GM11168 (cell line): ENCODE measurements around the gene PAK6.

Experiments
- in situ Hi-C: fragments of 300-500 bp; cut with MboI; formaldehyde crosslinking; loops from one replicate; pipeline ENCODE4 v1.12.0; 2022; ENCODE audit warnings: low sequenced_read_pairs; ENCODE audit not compliant: unreplicated experiment

Gene PAK6

GRCh38 chr15:40253167-40253790 is 14.4 kb downstream of the PAK6 start:
- in situ Hi-C loops, result no loop called here

- in situ Hi-C loops, result no loop called here
Measured at GRCh38 chr15:40254452-40254851, 15.6 kb downstream of the PAK6 start.

- in situ Hi-C loops, result no loop called here
Measured at GRCh38 chr15:40255033-40255432, 16.2 kb downstream of the PAK6 start.

- in situ Hi-C loops, result no loop called here
Measured at GRCh38 chr15:40256638-40257235, 17.9 kb downstream of the PAK6 start.

- in situ Hi-C loops, result no loop called here
Measured at GRCh38 chr15:40257656-40258450, 19.0 kb downstream of the PAK6 start.

- in situ Hi-C loops, result no loop called here
Measured at GRCh38 chr15:40258544-40258943, 19.7 kb downstream of the PAK6 start.

- in situ Hi-C loops, result no loop called here
Measured at GRCh38 chr15:40259021-40259420, 20.2 kb downstream of the PAK6 start.

- in situ Hi-C loops, result no loop called here
Measured at GRCh38 chr15:40263024-40263754, 24.3 kb downstream of the PAK6 start.

- in situ Hi-C loops, result no loop called here
Measured at GRCh38 chr15:40264321-40265153, 25.7 kb downstream of the PAK6 start.

GRCh38 chr15:40265355-40265754 is 26.5 kb downstream of the PAK6 start:
- in situ Hi-C loops, result no loop called here

GRCh38 chr15:40265875-40266274 is 27.0 kb downstream of the PAK6 start:
- in situ Hi-C loops, result no loop called here

- in situ Hi-C loops, result no loop called here
Measured at GRCh38 chr15:40266828-40267304, 28.0 kb downstream of the PAK6 start.

GRCh38 chr15:40267670-40268069 is 28.8 kb downstream of the PAK6 start:
- in situ Hi-C loops, result no loop called here

- in situ Hi-C loops, result loop anchor here (5.0 kb wide), 2 partner anchors 52 to 222 kb away; no protein-coding TSS in a partner anchor
Measured at GRCh38 chr15:40269604-40270003, 30.7 kb downstream of the PAK6 start.

- in situ Hi-C loops, result loop anchor here (5.0 kb wide), 2 partner anchors 53 to 223 kb away; no protein-coding TSS in a partner anchor
Measured at GRCh38 chr15:40270246-40270995, 31.6 kb downstream of the PAK6 start.

GRCh38 chr15:40271685-40272484 is 33.0 kb downstream of the PAK6 start:
- in situ Hi-C loops, result loop anchor here (5.0 kb wide), 2 partner anchors 55 to 225 kb away; no protein-coding TSS in a partner anchor

GRCh38 chr15:40272485-40273056 is 33.7 kb downstream of the PAK6 start:
- in situ Hi-C loops, result loop anchor here (5.0 kb wide), 2 partner anchors 55 to 225 kb away; no protein-coding TSS in a partner anchor

GRCh38 chr15:40273428-40273827 is 34.6 kb downstream of the PAK6 start:
- in situ Hi-C loops, result loop anchor here (5.0 kb wide), 2 partner anchors 56 to 226 kb away; no protein-coding TSS in a partner anchor
